ENCODE data around the gene GATA6. TPM values are rescaled to one million over a fixed set of nuclear protein-coding genes. Genes with fewer than 3 reads are reported as not detected.
"Not testable (repeated sequence)": the region's sequence is repeated elsewhere in the genome, so short reads cannot be mapped to it uniquely, and the experiment has no call there.

GATA6 gene
- total RNA-seq, 1 experiment from 2014 or later: 7.5 TPM

GRCh38 chr18:22182884-22183697 lies 13.7 kb downstream of the GATA6 start:
- no peak for DNase-seq (ENCODE audit: low spot score)

- no peak for DNase-seq (ENCODE audit: low spot score)
Observed at GRCh38 chr18:22183698-22184170, 14.3 kb downstream of the GATA6 start.

- not testable (repeated sequence) for DNase-seq (ENCODE audit: low spot score)
Observed at GRCh38 chr18:22184573-22184972, 15.2 kb downstream of the GATA6 start.

DNA sequence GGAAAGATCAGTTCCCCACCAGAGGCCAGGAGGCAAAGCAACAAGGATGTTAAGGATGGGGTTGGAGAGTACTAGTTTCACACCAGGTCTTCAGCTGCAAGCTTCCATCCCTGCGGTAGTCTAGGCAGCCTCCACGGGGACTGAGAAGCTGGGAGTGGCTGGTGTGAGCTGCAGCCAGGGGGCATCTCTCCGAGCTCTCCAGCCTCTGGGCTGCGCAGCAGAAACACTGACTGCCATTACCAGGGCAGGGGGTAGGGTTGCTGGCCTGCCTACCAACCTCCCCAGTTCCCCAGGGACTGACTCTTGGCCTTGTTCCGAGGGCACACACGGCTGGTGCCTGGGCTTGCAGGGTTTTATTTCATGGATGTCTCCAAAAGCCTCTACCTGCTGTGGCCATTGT lies 15.9 kb downstream of the GATA6 start:
- DNase-seq (ENCODE audit: low spot score): no peak

- DNase-seq (ENCODE audit: low spot score): no peak
Observed at GRCh38 chr18:22185771-22186386, 16.5 kb downstream of the GATA6 start.

DNA sequence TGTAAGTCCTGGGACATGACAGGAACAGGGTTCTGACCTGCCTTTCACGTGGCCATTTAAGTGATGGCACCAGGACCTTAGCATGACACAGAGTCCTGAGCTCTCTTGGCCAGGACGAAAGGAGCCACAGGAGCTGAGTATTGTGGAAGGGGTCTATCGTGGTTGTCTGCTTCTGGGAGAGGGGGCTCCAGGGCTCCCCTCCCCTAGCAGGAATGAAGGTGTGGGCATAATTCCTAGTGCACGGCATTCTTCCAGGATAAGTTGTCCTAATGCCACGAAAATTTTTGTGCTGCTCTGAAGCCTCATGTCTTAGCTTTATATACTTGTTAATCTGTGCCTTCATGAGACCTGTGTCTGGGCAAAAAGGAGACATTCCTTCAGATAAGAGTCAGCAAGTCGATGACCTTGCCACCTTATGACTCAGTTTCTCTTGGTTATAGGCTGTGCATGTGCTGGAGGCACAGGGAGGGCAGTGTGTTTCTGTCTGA lies 17.1 kb downstream of the GATA6 start:
- DNase-seq (ENCODE audit: low spot score): no peak

DNA sequence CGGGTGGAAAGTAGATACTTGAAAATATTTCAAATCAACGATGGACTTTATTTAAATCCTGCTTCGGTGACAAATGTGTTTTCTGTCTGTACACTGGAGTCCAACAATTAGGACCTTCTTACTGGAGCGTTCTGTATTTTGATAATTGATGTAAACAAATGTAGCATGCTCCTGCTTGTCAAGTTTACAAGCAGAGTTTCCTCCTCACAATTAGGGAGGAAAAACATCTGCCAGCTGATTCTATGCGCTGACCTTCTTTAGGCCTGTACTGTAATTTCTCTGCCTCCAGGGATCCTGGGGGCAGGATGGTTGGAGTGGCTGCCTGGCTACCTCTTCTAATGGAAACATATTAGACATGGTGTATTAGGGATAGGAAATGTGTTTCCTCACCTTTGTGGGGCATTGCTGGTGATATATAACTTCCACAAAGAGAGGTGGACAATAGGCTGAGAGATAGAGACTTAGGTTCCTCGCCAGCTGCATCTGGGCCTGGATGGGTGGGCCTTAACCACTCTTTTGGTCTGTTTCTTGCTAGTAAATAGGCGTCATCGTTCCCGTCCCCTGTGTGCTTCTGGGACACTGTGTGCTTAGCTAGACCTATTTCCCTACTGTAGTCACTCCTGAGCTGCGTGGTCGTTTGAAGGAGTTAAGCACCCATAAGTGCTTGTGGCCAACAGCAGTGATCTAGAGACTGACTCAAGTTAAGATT lies 19.3 kb downstream of the GATA6 start:
- DNase-seq (ENCODE audit: low spot score): no peak

DNA sequence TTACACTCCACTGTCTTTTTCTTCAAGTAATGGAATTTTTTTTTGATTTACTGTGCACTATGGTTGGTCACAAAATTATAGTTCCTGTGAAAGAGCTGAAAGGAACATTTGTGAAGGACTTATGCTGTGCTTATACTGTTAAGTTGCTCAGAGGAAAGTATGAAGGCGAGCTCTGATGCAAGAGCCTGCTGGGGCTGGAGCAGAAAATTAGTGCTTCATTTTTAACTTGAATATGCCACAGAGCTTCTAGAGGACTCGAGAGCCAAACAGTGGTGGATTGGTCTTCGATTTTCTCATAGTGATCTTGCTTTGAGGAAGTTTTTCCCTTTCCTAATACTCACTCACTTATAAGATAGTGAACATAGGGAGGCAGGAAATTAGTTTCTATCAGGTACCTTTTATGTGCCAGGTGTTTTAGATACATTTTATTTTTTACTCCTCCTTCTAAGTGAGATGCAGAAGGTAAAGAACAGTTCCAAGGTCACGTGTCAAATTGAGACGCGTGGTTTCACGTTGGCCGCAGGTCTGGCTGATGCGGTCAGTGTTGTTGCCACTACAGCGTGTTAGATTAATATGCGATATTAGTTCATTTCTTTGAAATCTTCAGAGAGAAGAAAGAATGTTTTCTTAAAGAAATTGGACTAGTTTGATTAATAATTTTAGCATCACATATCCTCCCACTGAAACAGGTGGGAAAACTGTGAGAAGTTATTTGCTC lies 20.2 kb downstream of the GATA6 start:
- no peak for DNase-seq (ENCODE audit: low spot score)

- DNase-seq (ENCODE audit: low spot score): no peak
Observed at GRCh38 chr18:22191346-22191695, 21.9 kb downstream of the GATA6 start.

DNA sequence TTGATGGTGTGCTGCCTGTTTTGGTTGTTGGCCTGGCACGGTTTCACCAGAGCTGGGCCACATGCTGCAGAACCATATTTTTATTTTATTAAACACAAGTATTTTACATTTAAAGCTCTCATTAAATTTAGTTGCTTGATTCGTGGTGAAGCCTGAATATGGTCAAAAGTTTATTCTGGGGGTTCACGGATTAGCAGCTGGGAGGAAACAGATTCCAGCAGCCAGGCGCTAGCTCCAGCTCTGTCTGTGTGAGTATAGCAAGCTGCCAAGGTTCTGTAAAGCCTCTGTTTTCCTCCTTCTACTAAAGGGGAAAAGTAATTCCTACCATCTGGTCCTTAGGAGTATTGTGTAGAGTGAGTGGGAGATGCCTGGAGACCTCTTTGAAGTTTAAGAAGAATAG lies 22.5 kb downstream of the GATA6 start:
- no peak for DNase-seq (ENCODE audit: low spot score)

DNA sequence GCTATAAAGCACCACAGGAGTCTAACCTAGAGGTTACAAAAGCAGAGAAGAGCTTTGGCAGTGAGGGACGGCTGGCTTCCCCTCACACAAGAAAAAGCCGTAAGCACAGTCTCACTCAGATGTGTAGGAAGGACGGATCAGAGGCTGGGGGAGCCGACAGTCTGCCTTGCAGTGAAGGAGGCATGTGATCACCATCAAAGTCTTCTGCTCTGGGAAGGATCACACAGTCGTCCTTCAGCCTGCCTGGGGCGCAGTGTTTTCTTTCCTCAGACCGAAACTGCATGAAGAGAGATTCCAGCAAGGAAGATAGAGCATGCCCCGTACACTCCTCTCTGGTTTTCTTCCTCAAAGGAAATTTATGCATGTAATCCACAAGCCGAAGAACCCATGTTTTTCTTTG lies 24.1 kb downstream of the GATA6 start:
- no peak for DNase-seq (ENCODE audit: low spot score)

GRCh38 chr18:22194151-22194598 lies 24.8 kb downstream of the GATA6 start:
- no peak for DNase-seq (ENCODE audit: low spot score)

GRCh38 chr18:22195052-22195451 lies 25.7 kb downstream of the GATA6 start:
- DNase-seq (ENCODE audit: low spot score): no peak

- not testable (repeated sequence) for DNase-seq (ENCODE audit: low spot score)
Observed at GRCh38 chr18:22196943-22197342, 27.6 kb downstream of the GATA6 start.

DNA sequence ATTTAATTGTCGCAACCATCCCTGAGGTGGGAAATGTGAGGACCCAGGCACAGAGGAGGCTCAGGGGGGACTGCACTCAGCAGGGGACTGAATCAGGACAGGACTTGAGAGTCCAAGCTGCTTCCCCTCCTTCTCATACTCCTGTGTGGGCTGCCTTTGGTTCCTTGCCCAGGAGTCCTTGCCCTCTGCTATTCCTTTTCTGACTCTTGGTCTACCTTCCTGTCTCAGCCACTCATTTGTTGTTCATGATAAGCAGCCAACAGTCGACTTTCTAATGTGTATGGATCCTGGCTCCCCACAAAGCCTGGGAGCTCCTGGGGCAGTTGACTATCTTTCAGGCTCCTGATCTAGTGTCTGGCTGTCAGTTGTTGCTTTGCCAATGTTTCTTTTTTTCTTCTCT lies 28.3 kb downstream of the GATA6 start:
- no peak for DNase-seq (ENCODE audit: low spot score)

- no peak for DNase-seq (ENCODE audit: low spot score)
Observed at GRCh38 chr18:22198163-22198562, 28.8 kb downstream of the GATA6 start.

- no peak for DNase-seq (ENCODE audit: low spot score)
Observed at GRCh38 chr18:22199005-22199404, 29.6 kb downstream of the GATA6 start.

DNA sequence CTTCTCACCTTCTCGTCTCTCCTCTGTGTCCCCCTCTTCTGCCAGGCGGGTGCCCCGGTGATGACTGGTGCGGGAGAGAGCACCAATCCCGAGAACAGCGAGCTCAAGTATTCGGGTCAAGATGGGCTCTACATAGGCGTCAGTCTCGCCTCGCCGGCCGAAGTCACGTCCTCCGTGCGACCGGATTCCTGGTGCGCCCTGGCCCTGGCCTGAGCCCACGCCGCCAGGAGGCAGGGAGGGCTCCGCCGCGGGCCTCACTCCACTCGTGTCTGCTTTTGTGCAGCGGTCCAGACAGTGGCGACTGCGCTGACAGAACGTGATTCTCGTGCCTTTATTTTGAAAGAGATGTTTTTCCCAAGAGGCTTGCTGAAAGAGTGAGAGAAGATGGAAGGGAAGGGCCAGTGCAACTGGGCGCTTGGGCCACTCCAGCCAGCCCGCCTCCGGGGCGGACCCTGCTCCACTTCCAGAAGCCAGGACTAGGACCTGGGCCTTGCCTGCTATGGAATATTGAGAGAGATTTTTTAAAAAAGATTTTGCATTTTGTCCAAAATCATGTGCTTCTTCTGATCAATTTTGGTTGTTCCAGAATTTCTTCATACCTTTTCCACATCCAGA lies 31.3 kb downstream of the GATA6 start:
- DNase-seq (ENCODE audit: low spot score): no peak

DNA sequence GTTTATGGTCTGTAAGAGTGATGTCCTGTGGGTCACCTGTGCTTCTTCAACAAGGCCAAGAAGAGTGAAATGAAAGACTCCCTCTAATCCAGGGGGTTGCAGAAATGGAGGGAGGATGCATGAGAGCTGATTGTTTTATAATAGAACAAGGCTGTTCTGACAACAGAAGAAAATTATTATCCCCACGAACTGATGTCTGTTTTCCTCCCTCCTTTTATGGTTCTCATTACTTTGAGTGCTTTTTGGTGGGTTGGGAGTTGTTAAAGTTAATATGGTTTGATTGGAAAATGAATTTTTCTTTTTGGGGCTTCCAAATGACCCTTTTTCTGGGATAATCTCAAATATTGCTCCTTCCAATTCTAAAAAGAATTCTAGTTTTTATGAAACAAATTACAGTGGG lies 33.6 kb downstream of the GATA6 start:
- DNase-seq (ENCODE audit: low spot score): no peak

- DNase-seq (ENCODE audit: low spot score): no peak
Observed at GRCh38 chr18:22203536-22204213, 34.3 kb downstream of the GATA6 start.

- DNase-seq (ENCODE audit: low spot score): no peak
Observed at GRCh38 chr18:22204214-22204536, 34.8 kb downstream of the GATA6 start.
